Measurements from ENCODE around the gene IGFBP2. TPM values are rescaled to one million over a fixed set of nuclear protein-coding genes. Genes with fewer than 3 reads are reported as not detected.
A peak's percentile ranks its signal among the peaks of the same experiment; 100 is the strongest.

Gene IGFBP2
- total RNA-seq, 1 donor, result 1.1 TPM

GRCh38 chr2:216648105-216648504, 14.9 kb downstream of the IGFBP2 start:
- DNase-seq (ENCODE audit: low read depth), result peak; percentile 46
- no peak for TF ChIP-seq CTCF (IDR thresholded peaks at IDR 0.05; ENCODE audit: insufficient read depth, low read length)
- no peak overlapping the region for H3K4me3 ChIP-seq (ENCODE audit: low read depth, low read length)

GRCh38 chr2:216649574-216649973, 16.4 kb downstream of the IGFBP2 start:
- H3K4me3 ChIP-seq (ENCODE audit: low read depth, low read length), result no peak overlapping the region
- DNase-seq (ENCODE audit: low read depth), result no peak
- TF ChIP-seq CTCF (IDR thresholded peaks at IDR 0.05; ENCODE audit: insufficient read depth, low read length), result no peak

GRCh38 chr2:216650626-216651257, 17.5 kb downstream of the IGFBP2 start:
- no peak overlapping the region for H3K4me3 ChIP-seq (ENCODE audit: low read depth, low read length)
- no peak for DNase-seq (ENCODE audit: low read depth)
- no peak for TF ChIP-seq CTCF (IDR thresholded peaks at IDR 0.05; ENCODE audit: insufficient read depth, low read length)

- H3K4me3 ChIP-seq (ENCODE audit: low read depth, low read length), result no peak overlapping the region
- no peak for TF ChIP-seq CTCF (IDR thresholded peaks at IDR 0.05; ENCODE audit: insufficient read depth, low read length)
- peak; percentile 76 for DNase-seq (ENCODE audit: low read depth)
Observed at GRCh38 chr2:216651351-216651881, 18.2 kb downstream of the IGFBP2 start.

- no peak for TF ChIP-seq CTCF (IDR thresholded peaks at IDR 0.05; ENCODE audit: insufficient read depth, low read length)
- DNase-seq (ENCODE audit: low read depth), result peak; percentile 6
- H3K4me3 ChIP-seq (ENCODE audit: low read depth, low read length), result no peak overlapping the region
Observed at GRCh38 chr2:216652566-216652965, 19.3 kb downstream of the IGFBP2 start.

GRCh38 chr2:216653093-216653799, 20.0 kb downstream of the IGFBP2 start:
- no peak for DNase-seq (ENCODE audit: low read depth)
- H3K4me3 ChIP-seq (ENCODE audit: low read depth, low read length), result no peak overlapping the region
- no peak for TF ChIP-seq CTCF (IDR thresholded peaks at IDR 0.05; ENCODE audit: insufficient read depth, low read length)
